Measurements from ENCODE around the gene LAPTM5. TPM values are rescaled to one million over a fixed set of nuclear protein-coding genes. Genes with fewer than 3 reads are reported as not detected.

The LAPTM5 gene
- total and polyA plus RNA-seq, 10 of the 15 experiments (the other 5 are each of a cell fraction or from before 2014, with no cell fraction given): 24.1 to 1,034 (median 687) TPM

DNA sequence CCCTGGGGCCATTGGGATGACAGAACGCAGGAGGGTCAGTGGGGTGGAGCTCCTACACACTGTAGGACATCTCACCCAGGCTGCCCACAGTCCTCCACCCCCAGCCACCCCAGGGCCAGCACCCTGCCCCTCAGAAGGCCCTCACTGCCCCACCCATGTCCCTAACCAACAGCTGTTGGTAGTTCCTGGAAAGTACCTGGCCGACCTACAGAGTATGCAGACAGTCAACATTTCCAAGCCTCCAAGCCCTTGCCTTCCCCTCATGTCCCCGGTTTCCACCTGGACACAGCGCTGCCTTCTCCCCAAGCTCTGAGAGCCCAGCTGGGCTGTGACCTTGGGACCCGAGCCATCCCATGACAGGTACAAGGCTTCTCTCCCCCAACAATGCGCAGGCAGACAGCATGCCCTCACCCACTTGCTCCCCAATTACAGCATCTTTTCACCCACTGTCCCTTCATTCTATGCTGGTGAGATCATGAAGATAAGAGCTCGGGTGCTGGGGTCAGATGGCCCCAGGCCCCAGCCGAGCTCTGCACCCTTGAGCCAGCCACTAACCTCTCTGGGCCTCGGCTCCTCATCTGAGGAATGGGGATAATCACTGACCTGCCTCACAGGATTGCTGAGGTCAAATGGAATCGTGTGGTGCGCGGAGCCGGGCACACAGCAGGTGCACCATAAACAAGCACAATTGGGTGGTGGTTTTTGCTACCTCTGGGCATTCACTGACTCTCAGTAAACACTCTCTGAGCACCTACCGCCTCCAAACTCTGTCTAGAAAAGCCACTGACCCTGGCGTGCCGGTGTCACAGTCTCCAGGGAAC, 11.2 kb downstream of the LAPTM5 start (continued):
- TF ChIP-seq ESRRA (IDR thresholded peaks at IDR 0.05; ENCODE audit: low read length): no peak
- TF ChIP-seq RCOR1 (conservative IDR thresholded peaks at IDR 0.05; ENCODE audit: low read depth, low read length): no peak
- TF ChIP-seq SREBF2 (IDR thresholded peaks at IDR 0.05; ENCODE audit: low read length): no peak
- no peak for TF ChIP-seq MXI1 (IDR thresholded peaks at IDR 0.05; ENCODE audit: low read depth, low read length)
- TF ChIP-seq, protein P1, sequence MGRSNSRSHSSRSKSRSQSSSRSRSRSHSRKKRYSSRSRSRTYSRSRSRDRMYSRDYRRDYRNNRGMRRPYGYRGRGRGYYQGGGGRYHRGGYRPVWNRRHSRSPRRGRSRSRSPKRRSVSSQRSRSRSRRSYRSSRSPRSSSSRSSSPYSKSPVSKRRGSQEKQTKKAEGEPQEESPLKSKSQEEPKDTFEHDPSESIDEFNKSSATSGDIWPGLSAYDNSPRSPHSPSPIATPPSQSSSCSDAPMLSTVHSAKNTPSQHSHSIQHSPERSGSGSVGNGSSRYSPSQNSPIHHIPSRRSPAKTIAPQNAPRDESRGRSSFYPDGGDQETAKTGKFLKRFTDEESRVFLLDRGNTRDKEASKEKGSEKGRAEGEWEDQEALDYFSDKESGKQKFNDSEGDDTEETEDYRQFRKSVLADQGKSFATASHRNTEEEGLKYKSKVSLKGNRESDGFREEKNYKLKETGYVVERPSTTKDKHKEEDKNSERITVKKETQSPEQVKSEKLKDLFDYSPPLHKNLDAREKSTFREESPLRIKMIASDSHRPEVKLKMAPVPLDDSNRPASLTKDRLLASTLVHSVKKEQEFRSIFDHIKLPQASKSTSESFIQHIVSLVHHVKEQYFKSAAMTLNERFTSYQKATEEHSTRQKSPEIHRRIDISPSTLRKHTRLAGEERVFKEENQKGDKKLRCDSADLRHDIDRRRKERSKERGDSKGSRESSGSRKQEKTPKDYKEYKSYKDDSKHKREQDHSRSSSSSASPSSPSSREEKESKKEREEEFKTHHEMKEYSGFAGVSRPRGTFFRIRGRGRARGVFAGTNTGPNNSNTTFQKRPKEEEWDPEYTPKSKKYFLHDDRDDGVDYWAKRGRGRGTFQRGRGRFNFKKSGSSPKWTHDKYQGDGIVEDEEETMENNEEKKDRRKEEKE (IDR thresholded peaks at IDR 0.05): no peak
- TF ChIP-seq, protein P2, sequence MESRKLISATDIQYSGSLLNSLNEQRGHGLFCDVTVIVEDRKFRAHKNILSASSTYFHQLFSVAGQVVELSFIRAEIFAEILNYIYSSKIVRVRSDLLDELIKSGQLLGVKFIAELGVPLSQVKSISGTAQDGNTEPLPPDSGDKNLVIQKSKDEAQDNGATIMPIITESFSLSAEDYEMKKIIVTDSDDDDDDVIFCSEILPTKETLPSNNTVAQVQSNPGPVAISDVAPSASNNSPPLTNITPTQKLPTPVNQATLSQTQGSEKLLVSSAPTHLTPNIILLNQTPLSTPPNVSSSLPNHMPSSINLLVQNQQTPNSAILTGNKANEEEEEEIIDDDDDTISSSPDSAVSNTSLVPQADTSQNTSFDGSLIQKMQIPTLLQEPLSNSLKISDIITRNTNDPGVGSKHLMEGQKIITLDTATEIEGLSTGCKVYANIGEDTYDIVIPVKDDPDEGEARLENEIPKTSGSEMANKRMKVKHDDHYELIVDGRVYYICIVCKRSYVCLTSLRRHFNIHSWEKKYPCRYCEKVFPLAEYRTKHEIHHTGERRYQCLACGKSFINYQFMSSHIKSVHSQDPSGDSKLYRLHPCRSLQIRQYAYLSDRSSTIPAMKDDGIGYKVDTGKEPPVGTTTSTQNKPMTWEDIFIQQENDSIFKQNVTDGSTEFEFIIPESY (IDR thresholded peaks at IDR 0.05): no peak
- no peak for TF ChIP-seq SP1 (IDR thresholded peaks at IDR 0.05; ENCODE audit: low read depth, low read length)
- no peak for TF ChIP-seq FOXM1 (IDR thresholded peaks at IDR 0.05; ENCODE audit: low read depth, low read length)
- TF ChIP-seq IKZF2 (IDR thresholded peaks at IDR 0.05): 0 out of 4 replicates have a peak, but pooled peaks of 1 of the 2 experiments have one; percentile 12
- no peak; the same call in 1 of the 2 replicates for TF ChIP-seq ZBED1 (IDR thresholded peaks at IDR 0.05; ENCODE audit: borderline replicate concordance)
- no peak for TF ChIP-seq SIN3A (IDR thresholded peaks at IDR 0.05; ENCODE audit: low read depth, low read length)
- TF ChIP-seq HCFC1 (IDR thresholded peaks at IDR 0.05; ENCODE audit: low read length): no peak
- TF ChIP-seq NFIC (IDR thresholded peaks at IDR 0.05; ENCODE audit: low read depth, low read length): no peak
- no peak for TF ChIP-seq CHD4 (IDR thresholded peaks at IDR 0.05)
- TF ChIP-seq STAT1 (conservative IDR thresholded peaks at IDR 0.05): no peak
- no peak for TF ChIP-seq NFXL1 (IDR thresholded peaks at IDR 0.05; ENCODE audit: borderline replicate concordance)
- no peak for TF ChIP-seq SRF (IDR thresholded peaks at IDR 0.05; ENCODE audit: low read depth in 2 of 2, low read length in 2 of 2)
- TF ChIP-seq, protein P3, sequence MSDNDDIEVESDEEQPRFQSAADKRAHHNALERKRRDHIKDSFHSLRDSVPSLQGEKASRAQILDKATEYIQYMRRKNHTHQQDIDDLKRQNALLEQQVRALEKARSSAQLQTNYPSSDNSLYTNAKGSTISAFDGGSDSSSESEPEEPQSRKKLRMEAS (IDR thresholded peaks at IDR 0.05; ENCODE audit: low read depth, low read length): no peak; the same call in 1 of the 2 replicates
- TF ChIP-seq, protein P4, sequence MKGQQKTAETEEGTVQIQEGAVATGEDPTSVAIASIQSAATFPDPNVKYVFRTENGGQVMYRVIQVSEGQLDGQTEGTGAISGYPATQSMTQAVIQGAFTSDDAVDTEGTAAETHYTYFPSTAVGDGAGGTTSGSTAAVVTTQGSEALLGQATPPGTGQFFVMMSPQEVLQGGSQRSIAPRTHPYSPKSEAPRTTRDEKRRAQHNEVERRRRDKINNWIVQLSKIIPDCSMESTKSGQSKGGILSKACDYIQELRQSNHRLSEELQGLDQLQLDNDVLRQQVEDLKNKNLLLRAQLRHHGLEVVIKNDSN (IDR thresholded peaks at IDR 0.05; ENCODE audit: borderline replicate concordance, extremely low read length, insufficient read depth, low read depth, low read length): no peak
- TF ChIP-seq, protein P5, sequence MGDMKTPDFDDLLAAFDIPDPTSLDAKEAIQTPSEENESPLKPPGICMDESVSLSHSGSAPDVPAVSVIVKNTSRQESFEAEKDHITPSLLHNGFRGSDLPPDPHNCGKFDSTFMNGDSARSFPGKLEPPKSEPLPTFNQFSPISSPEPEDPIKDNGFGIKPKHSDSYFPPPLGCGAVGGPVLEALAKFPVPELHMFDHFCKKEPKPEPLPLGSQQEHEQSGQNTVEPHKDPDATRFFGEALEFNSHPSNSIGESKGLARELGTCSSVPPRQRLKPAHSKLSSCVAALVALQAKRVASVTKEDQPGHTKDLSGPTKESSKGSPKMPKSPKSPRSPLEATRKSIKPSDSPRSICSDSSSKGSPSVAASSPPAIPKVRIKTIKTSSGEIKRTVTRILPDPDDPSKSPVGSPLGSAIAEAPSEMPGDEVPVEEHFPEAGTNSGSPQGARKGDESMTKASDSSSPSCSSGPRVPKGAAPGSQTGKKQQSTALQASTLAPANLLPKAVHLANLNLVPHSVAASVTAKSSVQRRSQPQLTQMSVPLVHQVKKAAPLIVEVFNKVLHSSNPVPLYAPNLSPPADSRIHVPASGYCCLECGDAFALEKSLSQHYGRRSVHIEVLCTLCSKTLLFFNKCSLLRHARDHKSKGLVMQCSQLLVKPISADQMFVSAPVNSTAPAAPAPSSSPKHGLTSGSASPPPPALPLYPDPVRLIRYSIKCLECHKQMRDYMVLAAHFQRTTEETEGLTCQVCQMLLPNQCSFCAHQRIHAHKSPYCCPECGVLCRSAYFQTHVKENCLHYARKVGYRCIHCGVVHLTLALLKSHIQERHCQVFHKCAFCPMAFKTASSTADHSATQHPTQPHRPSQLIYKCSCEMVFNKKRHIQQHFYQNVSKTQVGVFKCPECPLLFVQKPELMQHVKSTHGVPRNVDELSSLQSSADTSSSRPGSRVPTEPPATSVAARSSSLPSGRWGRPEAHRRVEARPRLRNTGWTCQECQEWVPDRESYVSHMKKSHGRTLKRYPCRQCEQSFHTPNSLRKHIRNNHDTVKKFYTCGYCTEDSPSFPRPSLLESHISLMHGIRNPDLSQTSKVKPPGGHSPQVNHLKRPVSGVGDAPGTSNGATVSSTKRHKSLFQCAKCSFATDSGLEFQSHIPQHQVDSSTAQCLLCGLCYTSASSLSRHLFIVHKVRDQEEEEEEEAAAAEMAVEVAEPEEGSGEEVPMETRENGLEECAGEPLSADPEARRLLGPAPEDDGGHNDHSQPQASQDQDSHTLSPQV (IDR thresholded peaks at IDR 0.05): no peak

Measured in GM12878 (cell line).